Progenitor cell of endocrine pancreas (in vitro differentiated cells): ENCODE data around the gene GTF2A1L. TPM values are rescaled to one million over a fixed set of nuclear protein-coding genes. Genes with fewer than 3 reads are reported as not detected.

Source experiments
- DNase-seq: peaks from one replicate; pipeline ENCODE4 v3.0.0; 2021; ENCODE audit warnings: low spot score; ENCODE audit not compliant: unreplicated experiment
- H3K27ac Mint-ChIP-seq: 2 replicates; pipeline ENCODE4 v1.8.0; 2021; ENCODE audit warnings: mild to moderate bottlenecking, moderate library complexity, mixed read lengths
- H3K27me3 Mint-ChIP-seq: 2 replicates; pipeline ENCODE4 v1.8.0; 2021; ENCODE audit warnings: mixed read lengths
- H3K36me3 Mint-ChIP-seq: 2 replicates; pipeline ENCODE4 v1.8.0; 2022; ENCODE audit warnings: mixed read lengths; ENCODE audit not compliant: insufficient read depth
- H3K4me1 Mint-ChIP-seq: 2 replicates; pipeline ENCODE4 v1.8.0; 2021; ENCODE audit warnings: low read depth, mixed read lengths
- H3K4me3 Mint-ChIP-seq: 2 replicates; pipeline ENCODE4 v1.8.0; 2021; ENCODE audit warnings: low read depth, mild to moderate bottlenecking, moderate library complexity, mixed read lengths
- H3K9me3 Mint-ChIP-seq: 2 replicates; pipeline ENCODE4 v1.8.0; 2021; ENCODE audit warnings: low read depth, mixed read lengths
- total RNA-seq: library from RNA; stranded (reverse); gene quantifications from 2 replicates; pipeline ENCODE4 v1.2.1, GENCODE V29; 2021
- TF ChIP-seq, protein P1 (sequence below): fragments of 200-600 bp; sonication (generic); IDR thresholded peaks from one replicate; pipeline ENCODE4 v1.5.0; 2021; ENCODE audit warnings: antibody characterized with exemption, mild to moderate bottlenecking; ENCODE audit not compliant: unreplicated experiment

GTF2A1L gene
- total RNA-seq, 1 donor from 2014 or later, result not detected

DNA sequence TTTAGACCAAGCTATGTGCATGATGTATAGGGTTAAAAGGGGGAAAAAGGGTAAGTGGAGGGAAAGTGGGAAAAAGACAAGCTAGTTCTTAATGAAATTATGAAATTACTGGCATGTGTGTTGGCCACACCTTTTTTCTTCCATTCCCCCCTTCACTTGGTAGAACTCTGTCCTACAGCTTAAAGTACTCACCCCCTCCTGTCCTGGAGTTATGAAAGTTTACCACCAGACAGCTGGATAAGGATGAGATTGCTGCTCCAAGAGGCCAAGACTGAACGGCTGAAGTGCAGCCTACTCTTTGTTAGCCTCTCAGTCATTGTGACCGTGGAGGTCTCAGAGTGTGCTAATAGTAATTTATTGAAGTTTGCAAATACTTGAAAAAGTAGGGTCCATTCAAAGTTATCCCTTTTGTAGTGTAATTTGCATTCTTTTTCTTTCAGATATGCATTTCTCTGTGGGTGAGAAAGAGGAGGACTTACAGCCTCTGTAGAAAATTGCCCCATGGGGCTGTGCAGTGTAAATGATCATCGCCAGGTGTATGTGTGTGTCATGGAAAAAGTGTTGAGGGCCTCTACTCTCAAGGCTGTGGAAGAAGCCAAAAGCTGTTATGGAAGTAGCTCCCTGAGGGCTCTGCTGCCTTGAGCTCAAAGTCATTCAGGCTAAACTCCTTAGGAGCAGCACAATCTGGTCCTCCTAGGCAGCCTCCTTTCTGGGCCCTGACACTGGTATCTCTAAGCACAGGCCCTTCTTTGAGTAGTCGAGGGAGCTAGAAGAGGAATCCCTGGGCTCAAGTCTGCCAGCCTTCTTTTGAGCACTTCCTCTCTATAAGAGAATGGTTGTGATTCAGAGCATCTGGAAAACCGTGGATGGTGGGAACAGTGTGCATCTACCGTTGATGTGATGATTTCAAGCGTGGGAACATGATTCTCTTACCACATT lies 91.7 kb downstream of the GTF2A1L start:
- no peaks in the 10 kb centered on the region for H3K4me1 Mint-ChIP-seq
- H3K27me3 Mint-ChIP-seq, result peaks cover 10% of the 10 kb centered on the region
- no peak overlapping the region for H3K4me3 Mint-ChIP-seq

DNA sequence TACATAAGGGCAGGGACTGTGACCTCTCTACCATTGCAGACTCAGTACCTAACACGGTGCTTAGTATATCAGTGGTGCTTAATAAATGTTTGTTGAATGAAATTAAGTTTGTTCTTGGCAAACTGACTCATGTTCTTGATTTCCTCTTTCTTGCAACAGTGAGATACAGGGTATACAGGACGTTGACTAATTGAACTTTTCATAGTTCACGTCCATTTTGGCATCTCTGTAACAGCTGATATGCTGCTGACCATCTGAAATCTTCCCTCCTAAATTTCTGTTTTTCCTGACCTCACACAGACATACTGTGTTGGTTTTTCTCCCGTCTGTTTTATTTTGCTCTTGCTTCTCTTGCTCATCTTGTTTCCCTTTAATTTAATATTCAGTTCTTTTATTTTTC lies 93.7 kb downstream of the GTF2A1L start:
- H3K9me3 Mint-ChIP-seq, result peaks cover 3% of the 10 kb centered on the region
- TF ChIP-seq, protein P1, sequence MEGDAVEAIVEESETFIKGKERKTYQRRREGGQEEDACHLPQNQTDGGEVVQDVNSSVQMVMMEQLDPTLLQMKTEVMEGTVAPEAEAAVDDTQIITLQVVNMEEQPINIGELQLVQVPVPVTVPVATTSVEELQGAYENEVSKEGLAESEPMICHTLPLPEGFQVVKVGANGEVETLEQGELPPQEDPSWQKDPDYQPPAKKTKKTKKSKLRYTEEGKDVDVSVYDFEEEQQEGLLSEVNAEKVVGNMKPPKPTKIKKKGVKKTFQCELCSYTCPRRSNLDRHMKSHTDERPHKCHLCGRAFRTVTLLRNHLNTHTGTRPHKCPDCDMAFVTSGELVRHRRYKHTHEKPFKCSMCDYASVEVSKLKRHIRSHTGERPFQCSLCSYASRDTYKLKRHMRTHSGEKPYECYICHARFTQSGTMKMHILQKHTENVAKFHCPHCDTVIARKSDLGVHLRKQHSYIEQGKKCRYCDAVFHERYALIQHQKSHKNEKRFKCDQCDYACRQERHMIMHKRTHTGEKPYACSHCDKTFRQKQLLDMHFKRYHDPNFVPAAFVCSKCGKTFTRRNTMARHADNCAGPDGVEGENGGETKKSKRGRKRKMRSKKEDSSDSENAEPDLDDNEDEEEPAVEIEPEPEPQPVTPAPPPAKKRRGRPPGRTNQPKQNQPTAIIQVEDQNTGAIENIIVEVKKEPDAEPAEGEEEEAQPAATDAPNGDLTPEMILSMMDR, result no peak
- DNase-seq, result no peak
- no peaks in the 10 kb centered on the region for H3K4me1 Mint-ChIP-seq
- H3K27ac Mint-ChIP-seq, result no peak overlapping the region
- H3K4me3 Mint-ChIP-seq, result no peak overlapping the region
- no peaks in the 10 kb centered on the region for H3K36me3 Mint-ChIP-seq
- peaks cover 10% of the 10 kb centered on the region for H3K27me3 Mint-ChIP-seq

More for the DNA sequence above, 91.7 kb downstream of the GTF2A1L start:
- H3K9me3 Mint-ChIP-seq, result peaks cover 7% of the 10 kb centered on the region
- no peak overlapping the region for H3K27ac Mint-ChIP-seq
- H3K36me3 Mint-ChIP-seq, result no peaks in the 10 kb centered on the region
- TF ChIP-seq, protein P1, result no peak
- DNase-seq, result no peak

DNA sequence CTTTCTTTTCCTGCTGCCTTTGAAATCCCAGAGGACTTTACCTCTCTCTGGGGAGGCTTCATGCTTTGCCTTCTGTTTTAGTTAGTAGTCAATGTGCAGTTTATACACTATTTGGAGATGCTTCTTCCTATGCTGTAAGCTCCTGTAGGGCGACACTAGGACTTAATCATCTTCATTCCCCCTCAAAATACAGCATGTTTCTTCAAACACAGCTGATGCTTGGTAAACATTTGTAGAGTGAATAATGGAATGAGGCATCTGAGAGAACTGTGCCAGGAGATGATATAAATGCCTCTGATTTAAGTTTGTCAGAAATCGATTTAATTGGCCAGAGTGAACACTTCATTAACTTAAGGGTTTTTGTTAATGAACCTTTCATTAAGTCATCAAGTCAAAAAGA lies 94.5 kb downstream of the GTF2A1L start:
- no peaks in the 10 kb centered on the region for H3K36me3 Mint-ChIP-seq
- no peaks in the 10 kb centered on the region for H3K9me3 Mint-ChIP-seq
- TF ChIP-seq, protein P1, result no peak
- H3K27me3 Mint-ChIP-seq, result peaks cover 10% of the 10 kb centered on the region
- no peak overlapping the region for H3K4me3 Mint-ChIP-seq
- no peak overlapping the region for H3K27ac Mint-ChIP-seq
- DNase-seq, result no peak
- no peaks in the 10 kb centered on the region for H3K4me1 Mint-ChIP-seq

DNA sequence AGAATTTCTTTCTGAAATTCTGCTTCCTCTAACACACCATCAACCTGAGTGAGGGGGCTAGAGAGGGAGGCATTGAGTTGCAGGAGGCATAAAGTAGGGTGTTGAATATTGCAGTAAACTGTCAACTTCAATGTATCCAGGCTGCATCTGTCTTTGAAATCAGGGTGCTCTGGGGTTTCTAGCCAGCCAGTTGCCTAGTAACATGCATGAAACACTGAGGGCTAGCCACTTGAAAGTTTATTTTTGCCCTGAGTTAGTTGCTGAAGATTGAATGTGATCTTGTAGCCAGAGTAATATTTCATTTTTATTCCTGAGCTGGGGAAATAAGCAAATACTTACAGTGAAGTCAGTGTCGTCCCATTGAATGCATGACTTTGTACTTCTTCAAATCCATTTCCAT lies 96.0 kb downstream of the GTF2A1L start:
- no peaks in the 10 kb centered on the region for H3K4me1 Mint-ChIP-seq
- H3K27me3 Mint-ChIP-seq, result peaks cover 10% of the 10 kb centered on the region
- DNase-seq, result no peak
- H3K4me3 Mint-ChIP-seq, result no peak overlapping the region
- H3K27ac Mint-ChIP-seq, result no peak overlapping the region
- H3K36me3 Mint-ChIP-seq, result no peaks in the 10 kb centered on the region
- no peaks in the 10 kb centered on the region for H3K9me3 Mint-ChIP-seq
- TF ChIP-seq, protein P1, result no peak

DNA sequence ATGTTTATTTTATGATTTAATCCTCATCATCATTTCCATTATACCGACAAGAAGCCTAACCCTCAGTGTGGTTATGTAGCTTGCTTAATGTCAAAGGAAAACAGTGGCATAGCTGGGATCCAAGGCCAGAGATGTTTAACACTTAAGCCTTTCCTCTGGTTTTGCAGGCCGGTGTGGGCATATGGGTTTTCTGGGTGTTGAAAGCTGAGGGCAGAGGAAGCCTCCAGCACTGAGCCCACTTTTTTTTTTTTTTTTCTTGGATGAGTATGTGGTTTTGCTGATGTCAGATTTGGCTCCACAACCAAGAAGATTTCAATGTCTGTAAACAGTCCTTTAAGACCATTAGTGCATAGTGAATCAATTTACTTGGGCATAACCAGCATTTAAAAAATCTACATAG lies 96.6 kb downstream of the GTF2A1L start:
- DNase-seq, result no peak
- Mint-ChIP-seq H3K9me3 (no peaks in the 10 kb centered on the region), H3K36me3 (no peaks in the 10 kb centered on the region), H3K27ac (no peak overlapping the region), H3K4me1 (peaks cover under 1% of the 10 kb centered on the region), H3K4me3 (no peak overlapping the region), H3K27me3 (peaks cover 10% of the 10 kb centered on the region)
- TF ChIP-seq, protein P1, result no peak
